Activated CD4-positive, alpha-beta memory T cell treated with anti-CD3 and anti-CD28 coated beads for 36 hours (primary cell): Measurements from ENCODE around the gene GOLGA6C. TPM values are rescaled to one million over a fixed set of nuclear protein-coding genes. Genes with fewer than 3 reads are reported as not detected.
A peak's percentile ranks its signal among the peaks of the same experiment; 100 is the strongest.
"Not testable (repeated sequence)": the region's sequence is repeated elsewhere in the genome, so short reads cannot be mapped to it uniquely, and the experiment has no call there.

Experiments
- CTCF ChIA-PET: fragments of 350-600 bp; sonication (Branson Sonifier 250); formaldehyde crosslinking; loops from one replicate; lab custom pipeline; 2021; ENCODE audit warnings: antibody characterized with exemption, inconsistent platforms; lab: Charles Lee
- POLR2A ChIA-PET: fragments of 350-600 bp; sonication (Branson Sonifier 250); formaldehyde crosslinking; loops from one replicate; lab custom pipeline; 2021; ENCODE audit warnings: antibody characterized with exemption; lab: Charles Lee
- DNase-seq: peaks from one replicate; pipeline ENCODE4 v3.0.0-alpha.2; 2020
- H3K27ac Mint-ChIP-seq: one replicate; pipeline ENCODE4 v1.8.0; 2021; ENCODE audit warnings: mixed read lengths
- H3K27me3 Mint-ChIP-seq: one replicate; pipeline ENCODE4 v1.8.0; 2021; ENCODE audit warnings: mixed read lengths
- H3K36me3 Mint-ChIP-seq: one replicate; pipeline ENCODE4 v1.8.0; 2021; ENCODE audit warnings: mixed read lengths
- H3K4me1 Mint-ChIP-seq: one replicate; pipeline ENCODE4 v1.8.0; 2021; ENCODE audit warnings: low read depth, mixed read lengths
- H3K4me3 Mint-ChIP-seq: one replicate; pipeline ENCODE4 v1.8.0; 2021; ENCODE audit warnings: mild to moderate bottlenecking, mixed read lengths
- H3K9me3 Mint-ChIP-seq: one replicate; pipeline ENCODE4 v1.8.0; 2021; ENCODE audit warnings: mixed read lengths
- intact Hi-C: fragments of 100-400 bp; cut with micrococcal nuclease; formaldehyde crosslinking; loops from one replicate; pipeline ENCODE4 v1.15.1; 2023
- total RNA-seq, 2 experiments: library from RNA; stranded (reverse); gene quantifications; one replicate each; pipeline ENCODE4 v1.2.3, GENCODE V29; 2021

Gene GOLGA6C
- total RNA-seq, 2 experiments from 2014 or later, result not detected

DNA sequence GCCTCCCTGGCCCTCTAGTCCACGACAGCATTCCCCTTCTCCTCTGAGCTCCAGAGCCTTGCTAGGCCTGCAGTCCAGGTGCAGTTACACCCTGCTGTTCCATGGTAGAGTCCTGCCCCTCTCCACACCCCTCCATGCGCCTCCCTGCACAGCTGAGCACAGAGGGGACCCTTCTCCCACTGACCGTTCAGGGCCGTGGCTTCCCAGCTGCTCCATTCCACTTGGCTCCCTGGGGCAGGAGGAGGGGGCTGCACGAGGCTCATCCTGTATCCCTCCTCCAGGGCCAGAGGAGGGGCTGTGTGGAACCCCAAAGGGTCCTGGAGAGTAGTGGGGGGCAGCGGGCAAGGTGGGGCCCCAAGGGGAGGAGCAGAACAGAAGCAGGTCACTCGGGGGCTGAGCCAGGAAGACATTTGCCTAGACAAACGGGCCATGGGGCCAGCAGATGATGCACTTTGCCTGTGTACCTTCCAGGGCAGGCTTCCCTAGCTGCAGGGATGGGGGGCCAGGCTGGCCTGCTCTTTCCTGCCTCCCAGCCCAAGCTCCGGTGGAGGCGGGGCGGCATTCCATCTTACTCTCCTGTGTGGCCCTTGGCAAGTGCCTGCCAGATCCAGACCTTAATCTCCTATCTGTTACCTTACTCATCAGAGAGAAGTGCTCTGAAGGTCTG, 20.7 kb upstream of the GOLGA6C start:
- ChIA-PET CTCF (no interaction called here), POLR2A (no interaction called here)
- Mint-ChIP-seq H3K4me1 (no peaks in the 10 kb centered on the region), H3K36me3 (no peaks in the 10 kb centered on the region), H3K4me3 (no peak overlapping the region), H3K27me3 (peaks cover 3% of the 10 kb centered on the region), H3K9me3 (no peaks in the 10 kb centered on the region), H3K27ac (no peak overlapping the region)
- intact Hi-C loops, result no loop called here
- DNase-seq, result no peak

DNA sequence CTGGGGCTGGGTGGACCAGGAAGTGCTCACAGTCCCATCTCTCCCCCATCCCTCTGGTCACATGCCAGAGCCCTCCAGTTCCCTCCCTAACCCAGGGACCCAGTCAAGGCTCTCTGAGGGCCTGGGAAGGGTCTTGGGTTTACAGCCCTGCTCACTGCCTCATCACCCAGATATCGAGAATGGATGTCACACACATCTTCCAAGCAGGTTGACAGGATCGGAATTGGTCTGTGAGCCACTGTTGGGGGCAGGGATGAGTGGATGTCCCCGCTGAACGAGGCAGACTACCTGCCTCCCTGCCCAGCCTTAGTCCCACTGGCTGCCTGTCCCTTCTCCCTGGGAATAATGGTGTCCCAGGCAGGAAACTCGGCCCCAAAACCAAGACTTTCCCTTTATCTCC, 20.0 kb upstream of the GOLGA6C start:
- no peak for DNase-seq
- Mint-ChIP-seq H3K4me1 (no peaks in the 10 kb centered on the region), H3K36me3 (no peaks in the 10 kb centered on the region), H3K27ac (no peak overlapping the region), H3K27me3 (no peaks in the 10 kb centered on the region), H3K4me3 (no peak overlapping the region), H3K9me3 (no peaks in the 10 kb centered on the region)
- POLR2A ChIA-PET, result no interaction called here
- intact Hi-C loops, result no loop called here
- CTCF ChIA-PET, result interaction anchor here (0.7 kb wide), 1 partner anchor 108 kb away, joined by 3 read pairs; no protein-coding TSS in a partner anchor

DNA sequence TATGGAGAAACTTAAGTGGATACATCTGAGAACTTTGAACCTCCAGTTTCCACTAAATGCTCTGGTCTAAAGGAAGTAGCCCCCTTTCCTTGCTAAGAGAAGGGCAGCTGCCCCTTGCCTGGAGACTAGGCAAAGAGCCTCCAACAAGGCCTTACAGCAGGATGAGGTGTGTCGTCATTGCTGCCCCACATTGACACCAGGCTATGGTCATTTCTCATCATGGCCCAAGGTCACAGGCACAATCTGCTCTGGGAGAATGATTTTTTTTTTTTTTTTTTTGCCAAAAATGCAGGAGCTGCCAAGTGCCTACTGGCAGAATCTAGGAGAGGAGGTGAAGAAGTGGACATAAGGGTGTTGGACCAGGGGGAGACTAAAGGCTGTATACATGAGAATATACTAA, 12.4 kb upstream of the GOLGA6C start:
- intact Hi-C loops, H3K4me1 Mint-ChIP-seq, H3K9me3 Mint-ChIP-seq, H3K27ac Mint-ChIP-seq, CTCF ChIA-PET, H3K36me3 Mint-ChIP-seq, POLR2A ChIA-PET, H3K4me3 Mint-ChIP-seq, H3K27me3 Mint-ChIP-seq: not testable (repeated sequence)
- DNase-seq, result peak; percentile 1

DNA sequence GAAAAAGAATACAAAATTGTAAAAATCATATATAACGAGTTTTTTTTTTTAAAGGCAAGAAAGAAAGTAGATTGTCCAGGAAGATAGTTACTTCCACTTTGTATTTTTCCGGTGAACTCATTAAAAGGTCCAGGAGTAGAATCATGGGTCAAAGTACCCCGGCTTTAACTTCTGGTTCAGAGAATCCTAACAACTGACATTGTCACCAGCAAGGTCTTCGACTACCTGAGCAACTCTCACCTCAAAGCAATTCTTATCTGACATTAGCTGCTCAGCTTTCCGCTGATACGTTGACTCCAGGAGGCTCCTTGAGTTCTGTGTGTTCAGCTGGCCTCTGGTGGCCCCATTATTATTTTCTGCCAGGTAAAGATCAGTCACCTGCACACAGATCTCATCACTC, 9.1 kb upstream of the GOLGA6C start:
- H3K27me3 Mint-ChIP-seq, H3K4me1 Mint-ChIP-seq, H3K9me3 Mint-ChIP-seq, CTCF ChIA-PET, H3K36me3 Mint-ChIP-seq, intact Hi-C loops, DNase-seq, H3K4me3 Mint-ChIP-seq, POLR2A ChIA-PET, H3K27ac Mint-ChIP-seq: not testable (repeated sequence)

DNA sequence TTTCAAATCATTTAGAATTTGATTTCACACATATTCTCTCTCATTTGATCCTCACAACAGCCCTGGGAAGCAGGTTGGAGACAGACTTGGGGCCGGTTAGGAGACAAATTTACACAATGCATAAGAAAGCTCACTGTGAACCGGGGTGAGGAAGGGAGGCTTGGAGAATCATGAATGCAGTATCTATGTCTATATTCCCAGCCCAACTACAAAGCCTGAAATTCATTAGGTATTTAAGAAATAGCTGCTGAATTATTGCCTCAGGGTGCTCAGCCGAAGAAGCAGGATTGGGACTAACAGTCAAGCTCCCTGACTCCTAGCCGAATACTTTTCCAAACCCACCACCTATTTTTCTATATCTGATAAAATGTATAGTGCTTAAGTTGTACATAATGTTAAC, 8.4 kb upstream of the GOLGA6C start:
- no peaks in the 10 kb centered on the region for H3K36me3 Mint-ChIP-seq
- ChIA-PET POLR2A (no interaction called here), CTCF (no interaction called here)
- H3K9me3 Mint-ChIP-seq, result no peaks in the 10 kb centered on the region
- no peaks in the 10 kb centered on the region for H3K4me1 Mint-ChIP-seq
- no peak overlapping the region for H3K4me3 Mint-ChIP-seq
- peak; percentile 0 for DNase-seq
- intact Hi-C loops, result no loop called here
- peaks cover 9% of the 10 kb centered on the region for H3K27me3 Mint-ChIP-seq
- H3K27ac Mint-ChIP-seq, result no peak overlapping the region

DNA sequence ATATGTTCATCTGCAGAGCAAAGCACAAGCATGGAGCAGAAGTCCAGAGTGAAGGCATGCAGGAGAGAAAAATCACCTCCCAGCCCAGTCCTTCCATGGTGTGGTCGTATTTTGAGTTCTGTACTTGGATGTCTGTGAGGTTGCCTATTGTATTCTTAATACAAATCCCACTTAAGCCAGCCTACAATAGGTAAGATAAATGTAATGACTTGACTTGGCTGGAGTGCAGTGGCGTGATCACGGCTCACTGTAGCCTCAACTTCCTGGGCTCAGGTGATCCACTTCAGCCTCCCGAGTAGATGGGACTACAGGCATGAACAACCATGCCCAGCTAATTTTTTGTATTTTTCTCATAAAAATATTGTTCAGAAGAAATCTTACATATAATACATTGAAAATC, 6.8 kb upstream of the GOLGA6C start:
- POLR2A ChIA-PET, H3K27ac Mint-ChIP-seq, H3K4me1 Mint-ChIP-seq, H3K9me3 Mint-ChIP-seq, H3K27me3 Mint-ChIP-seq, H3K36me3 Mint-ChIP-seq, H3K4me3 Mint-ChIP-seq, CTCF ChIA-PET, intact Hi-C loops, DNase-seq: not testable (repeated sequence)

DNA sequence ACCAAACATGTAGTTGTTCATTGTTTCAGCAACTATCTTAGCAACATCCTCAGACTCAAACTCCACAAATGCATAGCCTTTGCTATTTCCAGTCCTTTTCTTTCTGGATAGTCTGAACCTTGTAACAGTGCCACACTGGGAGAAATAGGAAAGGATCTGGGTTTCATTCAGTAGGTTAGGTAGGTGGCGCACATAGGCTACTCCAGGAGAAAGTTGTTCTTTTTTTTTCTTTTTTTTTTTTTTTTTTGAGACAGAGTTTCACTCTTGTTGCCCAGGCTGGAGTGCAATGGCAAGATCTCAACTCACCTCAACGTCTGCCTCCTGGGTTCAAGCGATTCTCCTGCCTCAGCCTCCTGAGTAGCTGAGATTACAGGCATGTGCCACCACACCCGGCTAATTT, 5.8 kb upstream of the GOLGA6C start:
- POLR2A ChIA-PET, H3K4me3 Mint-ChIP-seq, H3K36me3 Mint-ChIP-seq, DNase-seq, H3K4me1 Mint-ChIP-seq, H3K9me3 Mint-ChIP-seq, H3K27me3 Mint-ChIP-seq, CTCF ChIA-PET, H3K27ac Mint-ChIP-seq, intact Hi-C loops: not testable (repeated sequence)

DNA sequence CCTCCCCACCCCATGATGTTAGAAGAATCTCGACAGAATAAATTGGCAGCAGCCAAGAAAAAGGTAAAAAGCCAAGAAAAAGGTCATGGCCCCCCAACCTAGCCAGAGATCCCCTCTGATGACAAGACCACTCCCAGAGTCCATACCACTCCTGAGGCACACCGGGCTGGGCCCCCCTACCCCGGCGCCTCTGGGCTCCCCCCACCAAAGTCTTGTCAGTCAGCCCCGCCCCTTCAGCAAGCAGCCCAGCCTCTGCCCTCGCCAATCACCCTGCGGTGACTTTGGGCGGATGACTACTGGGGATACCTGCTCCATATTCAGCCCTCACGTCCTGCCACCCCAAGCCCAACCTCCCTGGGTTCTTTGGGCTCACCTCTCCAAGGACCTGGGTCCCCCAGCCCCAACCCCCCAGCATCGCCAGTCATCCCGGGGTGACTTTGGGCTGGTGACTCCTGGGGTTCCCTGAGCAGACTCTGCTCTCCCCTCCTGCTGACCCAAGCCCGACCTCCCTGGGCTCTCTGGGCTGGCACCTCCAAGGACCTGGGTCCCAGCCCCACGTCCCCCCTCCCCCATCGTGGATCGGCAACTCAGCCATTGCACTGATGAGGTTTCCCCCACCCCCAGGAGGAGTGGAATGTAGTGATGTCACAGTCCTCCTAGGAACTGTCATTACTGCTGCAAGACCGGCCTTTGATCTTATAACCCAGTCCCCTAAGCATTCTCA, 648 bp downstream of the GOLGA6C start:
- H3K4me1 Mint-ChIP-seq, intact Hi-C loops, POLR2A ChIA-PET, CTCF ChIA-PET, H3K27me3 Mint-ChIP-seq, H3K4me3 Mint-ChIP-seq, DNase-seq, H3K36me3 Mint-ChIP-seq, H3K27ac Mint-ChIP-seq, H3K9me3 Mint-ChIP-seq: not testable (repeated sequence)

DNA sequence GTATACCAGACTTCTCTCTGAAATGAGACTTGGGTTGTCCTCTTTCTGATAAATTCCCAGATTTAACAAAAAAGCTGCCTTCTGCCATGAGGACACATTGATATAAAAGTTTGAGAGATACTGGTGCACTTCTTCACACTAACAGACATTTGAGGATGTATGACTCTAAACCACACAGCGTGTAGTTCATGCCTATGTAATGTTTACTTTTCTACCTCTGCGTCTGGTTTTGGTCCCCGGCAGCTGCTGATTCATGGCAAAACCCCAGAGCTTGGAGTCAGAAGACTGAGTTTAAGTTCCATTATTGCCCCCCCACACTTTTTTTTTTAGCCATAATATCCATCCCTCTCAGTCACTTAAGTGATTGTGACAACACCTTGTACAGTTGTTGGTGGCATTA, 1.7 kb downstream of the GOLGA6C start:
- H3K36me3 Mint-ChIP-seq, POLR2A ChIA-PET: not testable (repeated sequence)

DNA sequence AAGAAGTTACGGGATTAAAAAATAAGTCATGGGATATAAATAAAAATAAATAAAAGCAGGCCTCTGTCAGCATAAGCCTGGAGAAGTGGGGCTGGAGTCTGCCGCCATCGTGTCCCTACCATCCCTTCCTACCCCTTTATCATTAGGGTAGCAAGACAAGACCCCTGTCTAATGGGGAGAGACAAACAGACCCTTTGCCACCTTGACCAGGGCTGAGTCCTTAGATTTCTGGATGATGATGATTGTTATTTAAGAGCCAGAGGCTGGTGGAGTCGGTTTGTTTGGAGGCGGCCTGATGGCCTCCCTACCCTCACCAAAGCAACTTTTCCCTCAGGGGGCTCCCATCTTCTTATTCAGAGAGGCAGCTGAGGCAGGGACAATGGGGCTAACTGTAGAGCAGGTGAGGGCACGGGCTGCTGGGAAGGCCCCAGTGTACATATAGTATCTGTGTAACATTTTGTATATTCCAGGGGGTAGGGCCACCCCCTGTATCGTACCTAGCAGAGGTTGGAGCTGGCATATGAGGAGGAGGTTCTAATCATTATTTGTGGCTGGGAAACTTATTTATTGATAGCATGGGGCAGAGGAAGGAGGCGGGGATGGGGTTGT, 15.7 kb downstream of the GOLGA6C start:
- H3K27me3 Mint-ChIP-seq, result not testable (repeated sequence)
- intact Hi-C loops, result loop anchor here (10.0 kb wide), 1 partner anchor 969 kb away; no protein-coding TSS in a partner anchor

More for the DNA sequence above, 1.7 kb downstream of the GOLGA6C start:
- H3K27ac Mint-ChIP-seq, H3K4me1 Mint-ChIP-seq, intact Hi-C loops, H3K9me3 Mint-ChIP-seq, DNase-seq, CTCF ChIA-PET, H3K27me3 Mint-ChIP-seq, H3K4me3 Mint-ChIP-seq: not testable (repeated sequence)

DNA sequence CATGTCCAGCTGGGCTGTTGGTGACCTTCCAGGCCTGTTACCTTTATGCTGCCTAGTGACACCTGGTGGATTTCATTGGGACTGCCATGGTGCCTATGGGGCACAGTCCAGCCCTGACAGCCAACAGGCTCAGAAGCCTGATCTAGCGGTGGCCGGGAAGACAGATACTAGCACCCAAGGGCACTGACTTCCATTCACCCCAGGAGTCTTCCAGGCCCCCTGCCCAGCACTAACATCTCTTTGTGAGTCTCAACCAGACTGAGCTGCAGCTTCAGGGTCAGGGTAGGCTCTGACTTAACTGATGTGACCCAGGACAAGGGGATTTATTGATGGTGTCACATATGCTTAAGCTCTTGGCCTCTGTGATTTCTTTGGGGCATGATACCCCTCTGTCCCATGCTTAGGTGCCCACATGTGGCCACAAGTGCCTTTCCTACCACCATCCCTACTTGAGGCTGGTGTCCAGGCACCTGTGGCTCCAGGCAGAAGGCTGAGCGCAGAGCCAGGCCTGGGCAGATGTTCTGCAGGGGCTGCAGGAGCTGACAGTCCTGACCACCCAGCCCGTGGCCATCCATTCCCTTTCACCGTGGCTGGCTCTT, 16.5 kb downstream of the GOLGA6C start:
- intact Hi-C loops, result loop anchor here (10.0 kb wide), 1 partner anchor 970 kb away; no protein-coding TSS in a partner anchor
- H3K4me3 Mint-ChIP-seq, H3K27ac Mint-ChIP-seq, H3K36me3 Mint-ChIP-seq, CTCF ChIA-PET, H3K9me3 Mint-ChIP-seq, POLR2A ChIA-PET, H3K27me3 Mint-ChIP-seq, H3K4me1 Mint-ChIP-seq: not testable (repeated sequence)
- peak; percentile 83 for DNase-seq

More for the DNA sequence above, 15.7 kb downstream of the GOLGA6C start:
- DNase-seq, CTCF ChIA-PET, POLR2A ChIA-PET, H3K4me3 Mint-ChIP-seq, H3K36me3 Mint-ChIP-seq, H3K9me3 Mint-ChIP-seq, H3K27ac Mint-ChIP-seq, H3K4me1 Mint-ChIP-seq: not testable (repeated sequence)

DNA sequence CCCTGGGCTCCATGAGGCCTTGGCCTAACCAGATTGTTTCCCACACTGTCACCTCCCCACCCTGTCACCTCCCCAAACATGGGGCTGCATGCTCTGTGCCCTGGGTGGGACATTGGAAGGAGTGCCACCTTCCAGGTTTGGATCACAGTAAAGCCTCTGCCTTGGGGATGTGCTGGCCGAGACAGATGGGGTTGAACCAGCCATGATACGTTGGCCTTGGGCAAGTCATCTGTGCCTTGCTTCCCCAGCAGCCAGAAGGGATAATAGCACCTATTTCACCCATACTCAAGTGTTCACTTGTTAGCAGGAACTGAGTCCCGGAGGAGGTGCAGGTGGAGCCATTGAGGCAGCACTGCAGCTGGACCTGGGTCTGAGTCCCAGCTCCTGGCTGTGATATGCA, 17.5 kb downstream of the GOLGA6C start:
- POLR2A ChIA-PET, H3K4me1 Mint-ChIP-seq, H3K4me3 Mint-ChIP-seq: not testable (repeated sequence)

More for the DNA sequence above, 17.5 kb downstream of the GOLGA6C start:
- H3K27ac Mint-ChIP-seq, H3K36me3 Mint-ChIP-seq, H3K9me3 Mint-ChIP-seq, DNase-seq, CTCF ChIA-PET, H3K27me3 Mint-ChIP-seq: not testable (repeated sequence)
- intact Hi-C loops, result loop anchor here (10.0 kb wide), 1 partner anchor 971 kb away; no protein-coding TSS in a partner anchor
